Measurements from ENCODE around the gene PRKAB1.

DNA sequence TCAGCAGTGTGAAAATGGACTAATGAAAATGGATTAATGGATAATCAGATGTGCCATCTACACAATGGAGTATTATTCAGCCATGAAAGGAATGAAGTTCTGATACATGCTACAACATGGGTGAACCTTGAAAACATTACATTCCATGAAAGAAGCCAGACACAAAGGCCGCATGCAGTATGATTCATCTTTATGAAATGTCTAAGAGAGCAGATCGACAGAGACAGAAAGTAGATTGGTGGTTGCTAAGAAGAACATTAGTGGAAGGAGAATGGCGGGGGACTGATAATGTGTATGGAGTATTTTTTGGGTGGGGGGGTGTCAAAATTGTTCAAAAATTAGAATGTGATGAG lies 47.3 kb downstream of the PRKAB1 start:
- TF ChIP-seq EZH2 (IDR thresholded peaks at IDR 0.05; ENCODE audit: low read depth), result no peak
- TF ChIP-seq, protein P1, sequence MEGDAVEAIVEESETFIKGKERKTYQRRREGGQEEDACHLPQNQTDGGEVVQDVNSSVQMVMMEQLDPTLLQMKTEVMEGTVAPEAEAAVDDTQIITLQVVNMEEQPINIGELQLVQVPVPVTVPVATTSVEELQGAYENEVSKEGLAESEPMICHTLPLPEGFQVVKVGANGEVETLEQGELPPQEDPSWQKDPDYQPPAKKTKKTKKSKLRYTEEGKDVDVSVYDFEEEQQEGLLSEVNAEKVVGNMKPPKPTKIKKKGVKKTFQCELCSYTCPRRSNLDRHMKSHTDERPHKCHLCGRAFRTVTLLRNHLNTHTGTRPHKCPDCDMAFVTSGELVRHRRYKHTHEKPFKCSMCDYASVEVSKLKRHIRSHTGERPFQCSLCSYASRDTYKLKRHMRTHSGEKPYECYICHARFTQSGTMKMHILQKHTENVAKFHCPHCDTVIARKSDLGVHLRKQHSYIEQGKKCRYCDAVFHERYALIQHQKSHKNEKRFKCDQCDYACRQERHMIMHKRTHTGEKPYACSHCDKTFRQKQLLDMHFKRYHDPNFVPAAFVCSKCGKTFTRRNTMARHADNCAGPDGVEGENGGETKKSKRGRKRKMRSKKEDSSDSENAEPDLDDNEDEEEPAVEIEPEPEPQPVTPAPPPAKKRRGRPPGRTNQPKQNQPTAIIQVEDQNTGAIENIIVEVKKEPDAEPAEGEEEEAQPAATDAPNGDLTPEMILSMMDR (conservative IDR thresholded peaks at IDR 0.05), result no peak
